Measurements from ENCODE around the gene TSPAN31. TPM values are rescaled to one million over a fixed set of nuclear protein-coding genes. Genes with fewer than 3 reads are reported as not detected.

The TSPAN31 gene
- total and polyA plus RNA-seq, 2 of the 8 experiments (the other 6 are each of a cell fraction or from before 2014, with no cell fraction given): 15.8 to 31.4 TPM

DNA sequence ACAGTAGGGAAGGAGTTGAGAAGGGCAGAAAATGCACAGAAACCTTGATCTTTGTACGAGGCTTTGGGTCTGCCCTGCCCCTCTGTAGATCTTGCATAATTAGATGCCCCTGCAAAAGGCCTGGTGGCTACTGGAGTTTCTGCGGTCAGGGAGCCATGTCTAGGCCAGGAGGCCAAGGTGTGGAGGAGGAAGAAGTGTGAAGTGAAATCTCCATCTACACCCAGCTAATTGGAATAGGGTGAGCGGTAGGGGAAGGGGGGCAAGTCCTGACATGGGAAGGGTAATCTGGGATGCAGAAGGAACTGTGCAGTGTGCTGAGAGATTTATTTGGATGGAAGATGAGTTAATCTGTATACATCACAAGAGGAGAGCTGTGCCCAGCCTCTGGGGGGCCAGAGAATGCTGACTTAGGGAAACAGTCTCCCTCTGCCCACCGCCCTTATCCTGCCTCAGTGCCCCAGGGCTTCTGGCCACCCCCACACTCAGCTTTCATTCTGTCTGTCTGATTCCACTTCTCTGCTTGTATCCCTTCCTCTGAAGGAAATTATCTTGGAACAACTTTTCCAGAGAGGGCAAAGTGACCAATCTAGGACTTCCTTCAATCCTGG lies 16.7 kb downstream of the TSPAN31 start (continued):
- TF ChIP-seq CBX8 (IDR thresholded peaks at IDR 0.05; ENCODE audit: borderline replicate concordance, low read depth, low read length): no peak
- no peak for TF ChIP-seq ASH2L (IDR thresholded peaks at IDR 0.05; ENCODE audit: low read length)
- no peak for TF ChIP-seq SIX5 (IDR thresholded peaks at IDR 0.05; ENCODE audit: low read depth, low read length)
- no peak for TF ChIP-seq SRF (IDR thresholded peaks at IDR 0.05; ENCODE audit: low read depth, low read length)
- no peak for TF ChIP-seq SP2 (IDR thresholded peaks at IDR 0.05; ENCODE audit: low read length)

All from H1 (cell line).